Caco-2 (cell line): ENCODE results near the gene ALDOB. TPM values are rescaled to one million over a fixed set of nuclear protein-coding genes. Genes with fewer than 3 reads are reported as not detected.

Experiments used
- BruUV-seq: library from RNA; stranded (reverse); fragments of 400-500 nt; replicated peaks from 2 replicates; lab custom pipeline; 2021; lab: Mats Ljungman, UMichigan
- CTCF ChIA-PET: fragments of 300-600 bp; sonication (Branson Sonifier 250); formaldehyde crosslinking; loops from one replicate; lab custom pipeline; 2022; ENCODE audit warnings: antibody characterized with exemption; lab: Charles Lee
- POLR2A ChIA-PET: fragments of 300-600 bp; sonication (Branson Sonifier 250); formaldehyde crosslinking; loops from one replicate; lab custom pipeline; 2022; ENCODE audit warnings: antibody characterized with exemption; lab: Charles Lee
- DNase-seq, 2 experiments: peaks; one replicate each; pipeline versions ENCODE4 v3.0.0 to v3.0.0-alpha.2; 2020 to 2022
- H3K27me3 ChIP-seq: replicated peaks from 2 replicates; pipeline ENCODE4 v1.6.0; 2011; ENCODE audit warnings: low read length; ENCODE audit not compliant: control insufficient read depth, insufficient read depth
- H3K36me3 ChIP-seq: 2 replicates; pipeline ENCODE4 v1.5.1; 2011; ENCODE audit warnings: low read length; ENCODE audit not compliant: control insufficient read depth, insufficient read depth
- H3K4me1 ChIP-seq: fragments of 250-450 bp; sonication (Bioruptor Pico); 2 replicates; pipeline ENCODE4 v1.5.1; 2020; ENCODE audit warnings: mild to moderate bottlenecking
- H3K4me3 ChIP-seq: 2 replicates; pipeline ENCODE4 v1.5.1; 2011; ENCODE audit warnings: low read depth, mild to moderate bottlenecking, control low read depth, low read length
- H3K9me3 ChIP-seq: fragments of 250-450 bp; sonication (Bioruptor Pico); 2 replicates; pipeline ENCODE4 v1.5.1; 2020; ENCODE audit warnings: mild to moderate bottlenecking, moderate library complexity
- H3K27ac Mint-ChIP-seq: one replicate; pipeline ENCODE4 v1.8.0; 2022; ENCODE audit warnings: mixed read lengths; ENCODE audit not compliant: unreplicated experiment
- H3K27me3 Mint-ChIP-seq: one replicate; pipeline ENCODE4 v1.8.0; 2022; ENCODE audit warnings: mixed read lengths; ENCODE audit not compliant: insufficient read depth, unreplicated experiment
- H3K36me3 Mint-ChIP-seq: one replicate; pipeline ENCODE4 v1.8.0; 2022; ENCODE audit warnings: mild to moderate bottlenecking, mixed read lengths; ENCODE audit not compliant: insufficient read depth, unreplicated experiment
- H3K4me1 Mint-ChIP-seq: one replicate; pipeline ENCODE4 v1.8.0; 2022; ENCODE audit warnings: low read depth, mixed read lengths; ENCODE audit not compliant: unreplicated experiment
- H3K4me3 Mint-ChIP-seq: one replicate; pipeline ENCODE4 v1.8.0; 2022; ENCODE audit warnings: mild to moderate bottlenecking, moderate library complexity, mixed read lengths; ENCODE audit not compliant: unreplicated experiment
- H3K9me3 Mint-ChIP-seq: one replicate; pipeline ENCODE4 v1.8.0; 2022; ENCODE audit warnings: mixed read lengths; ENCODE audit not compliant: unreplicated experiment
- CTCF ChIP-seq, 2 experiments: fragments of 200-600 bp in 1 of 2; IDR thresholded peaks; 1 replicate in 1 of 2; 2 replicates in 1 of 2; pipeline versions ENCODE4 v1.5.1 to v1.8.0; 2011 to 2022; ENCODE audit warnings: antibody characterized with exemption in 1 of 2, control low read depth in 1 of 2, inconsistent platforms in 1 of 2, low read depth in 1 of 2, low read length in 1 of 2, mild to moderate bottlenecking in 1 of 2, moderate library complexity in 1 of 2; ENCODE audit not compliant: insufficient read depth in 1 of 2, severe bottlenecking in 1 of 2, unreplicated experiment in 1 of 2
- intact Hi-C: fragments of 100-400 bp; cut with micrococcal nuclease; formaldehyde crosslinking; loops from one replicate; pipeline ENCODE4 v1.10.0; 2022; ENCODE audit not compliant: unreplicated experiment
- total RNA-seq: library from RNA; stranded (reverse); gene quantifications from 2 replicates; pipeline ENCODE4 v1.2.3, GENCODE V29; 2022

The ALDOB gene
- total RNA-seq, 1 experiment from 2014 or later: 0.18 TPM

DNA sequence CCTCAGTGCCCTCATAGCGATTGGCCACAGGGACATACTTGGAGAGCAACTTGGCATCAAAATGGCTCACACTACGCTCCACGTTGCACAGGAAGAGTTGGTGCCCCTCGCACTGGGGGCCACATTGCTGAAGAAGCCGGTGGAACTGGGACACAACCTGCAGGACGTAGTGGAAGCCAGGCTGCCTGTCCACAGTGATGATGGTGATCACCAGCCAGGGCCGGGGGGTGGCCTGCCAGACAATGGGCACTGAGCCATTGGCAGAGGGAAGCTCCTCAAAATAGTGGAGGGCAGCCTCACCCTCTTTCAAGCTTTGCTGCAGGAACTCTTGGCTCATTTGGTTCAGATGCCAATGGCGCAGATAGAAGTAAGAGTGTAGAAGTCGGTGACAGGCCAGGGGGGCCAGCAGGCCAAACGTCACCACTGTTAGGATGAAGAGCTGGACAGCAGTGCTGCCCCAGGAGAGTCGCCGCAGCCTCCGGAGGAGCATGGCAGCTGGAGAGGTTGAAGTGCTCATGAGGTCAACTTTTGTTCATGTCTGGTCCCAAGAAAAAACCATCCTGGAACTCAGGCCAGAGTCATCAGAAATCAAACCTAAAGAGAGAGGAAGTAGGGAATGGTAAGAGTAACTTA lies 41.1 kb upstream of the ALDOB start:
- intact Hi-C loops: no loop called here
- CTCF ChIA-PET: no interaction called here
- Mint-ChIP-seq H3K4me3 (no peak overlapping the region), H3K27ac (no peak overlapping the region), H3K27me3 (peaks cover 9% of the 10 kb centered on the region), H3K9me3 (no peaks in the 10 kb centered on the region), H3K36me3 (no peaks in the 10 kb centered on the region), H3K4me1 (no peaks in the 10 kb centered on the region)
- no peaks in the 10 kb centered on the region for H3K9me3 ChIP-seq
- H3K36me3 ChIP-seq: no peaks in the 10 kb centered on the region
- BruUV-seq: no TSS peak
- DNase-seq: no peak
- no peak overlapping the region for H3K4me3 ChIP-seq
- H3K27me3 ChIP-seq: no peaks in the 10 kb centered on the region
- TF ChIP-seq CTCF (IDR thresholded peaks at IDR 0.05; ENCODE audit: insufficient read depth in 1 of 2, low read depth in 1 of 2, low read length in 1 of 2, severe bottlenecking in 1 of 2, unreplicated experiment in 1 of 2): no peak
- no peaks in the 10 kb centered on the region for H3K4me1 ChIP-seq
- POLR2A ChIA-PET: no interaction called here

DNA sequence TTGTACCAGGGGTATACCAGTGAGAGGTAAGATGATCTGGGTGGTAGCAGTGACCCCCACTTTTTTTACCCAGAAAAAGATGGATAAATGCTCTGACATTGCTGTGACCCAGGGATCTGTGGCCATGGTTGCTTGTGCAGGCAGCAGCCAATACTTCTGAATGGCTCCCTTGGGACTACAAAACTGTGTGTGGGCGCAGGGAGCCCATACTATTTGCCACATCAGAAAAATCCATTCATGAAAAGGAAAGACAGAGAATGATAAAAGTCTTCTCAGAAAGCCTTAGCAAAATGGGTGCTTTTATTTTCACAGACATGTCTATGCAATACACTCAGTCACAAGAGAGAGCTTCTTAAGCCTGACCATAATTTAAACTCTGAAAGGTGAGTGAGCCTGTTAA lies 37.3 kb upstream of the ALDOB start:
- POLR2A ChIA-PET: no interaction called here
- no TSS peak for BruUV-seq
- no peak for TF ChIP-seq CTCF (IDR thresholded peaks at IDR 0.05; ENCODE audit: insufficient read depth in 1 of 2, low read depth in 1 of 2, low read length in 1 of 2, severe bottlenecking in 1 of 2, unreplicated experiment in 1 of 2)
- CTCF ChIA-PET: no interaction called here
- Mint-ChIP-seq H3K4me3 (no peak overlapping the region), H3K9me3 (no peaks in the 10 kb centered on the region), H3K27me3 (peaks cover 9% of the 10 kb centered on the region), H3K4me1 (no peaks in the 10 kb centered on the region), H3K36me3 (no peaks in the 10 kb centered on the region), H3K27ac (no peak overlapping the region)
- Histone ChIP-seq H3K9me3 (no peaks in the 10 kb centered on the region), H3K27me3 (no peaks in the 10 kb centered on the region; the same call in 1 of the 2 replicates), H3K4me3 (no peak overlapping the region), H3K4me1 (no peaks in the 10 kb centered on the region), H3K36me3 (no peaks in the 10 kb centered on the region)
- no peak for DNase-seq
- intact Hi-C loops: no loop called here

GRCh38 chr9:101470929-101471328 lies 35.4 kb upstream of the ALDOB start:
- ChIA-PET CTCF (no interaction called here), POLR2A (no interaction called here)
- intact Hi-C loops: no loop called here
- H3K36me3 ChIP-seq: no peaks in the 10 kb centered on the region
- no peaks in the 10 kb centered on the region for H3K4me1 Mint-ChIP-seq
- H3K4me3 ChIP-seq: no peak overlapping the region
- H3K9me3 ChIP-seq: no peaks in the 10 kb centered on the region
- peaks cover 9% of the 10 kb centered on the region for H3K27me3 Mint-ChIP-seq
- H3K27me3 ChIP-seq: no peaks in the 10 kb centered on the region; the same call in 1 of the 2 replicates
- H3K27ac Mint-ChIP-seq: no peak overlapping the region
- no TSS peak for BruUV-seq
- no peaks in the 10 kb centered on the region for H3K4me1 ChIP-seq
- no peak overlapping the region for H3K4me3 Mint-ChIP-seq
- H3K9me3 Mint-ChIP-seq: no peaks in the 10 kb centered on the region
- H3K36me3 Mint-ChIP-seq: no peaks in the 10 kb centered on the region
- TF ChIP-seq CTCF (IDR thresholded peaks at IDR 0.05; ENCODE audit: insufficient read depth in 1 of 2, low read depth in 1 of 2, low read length in 1 of 2, severe bottlenecking in 1 of 2, unreplicated experiment in 1 of 2): no peak
- DNase-seq: no peak
